ENCODE results near the gene COL6A6.

Gene COL6A6, protein sequence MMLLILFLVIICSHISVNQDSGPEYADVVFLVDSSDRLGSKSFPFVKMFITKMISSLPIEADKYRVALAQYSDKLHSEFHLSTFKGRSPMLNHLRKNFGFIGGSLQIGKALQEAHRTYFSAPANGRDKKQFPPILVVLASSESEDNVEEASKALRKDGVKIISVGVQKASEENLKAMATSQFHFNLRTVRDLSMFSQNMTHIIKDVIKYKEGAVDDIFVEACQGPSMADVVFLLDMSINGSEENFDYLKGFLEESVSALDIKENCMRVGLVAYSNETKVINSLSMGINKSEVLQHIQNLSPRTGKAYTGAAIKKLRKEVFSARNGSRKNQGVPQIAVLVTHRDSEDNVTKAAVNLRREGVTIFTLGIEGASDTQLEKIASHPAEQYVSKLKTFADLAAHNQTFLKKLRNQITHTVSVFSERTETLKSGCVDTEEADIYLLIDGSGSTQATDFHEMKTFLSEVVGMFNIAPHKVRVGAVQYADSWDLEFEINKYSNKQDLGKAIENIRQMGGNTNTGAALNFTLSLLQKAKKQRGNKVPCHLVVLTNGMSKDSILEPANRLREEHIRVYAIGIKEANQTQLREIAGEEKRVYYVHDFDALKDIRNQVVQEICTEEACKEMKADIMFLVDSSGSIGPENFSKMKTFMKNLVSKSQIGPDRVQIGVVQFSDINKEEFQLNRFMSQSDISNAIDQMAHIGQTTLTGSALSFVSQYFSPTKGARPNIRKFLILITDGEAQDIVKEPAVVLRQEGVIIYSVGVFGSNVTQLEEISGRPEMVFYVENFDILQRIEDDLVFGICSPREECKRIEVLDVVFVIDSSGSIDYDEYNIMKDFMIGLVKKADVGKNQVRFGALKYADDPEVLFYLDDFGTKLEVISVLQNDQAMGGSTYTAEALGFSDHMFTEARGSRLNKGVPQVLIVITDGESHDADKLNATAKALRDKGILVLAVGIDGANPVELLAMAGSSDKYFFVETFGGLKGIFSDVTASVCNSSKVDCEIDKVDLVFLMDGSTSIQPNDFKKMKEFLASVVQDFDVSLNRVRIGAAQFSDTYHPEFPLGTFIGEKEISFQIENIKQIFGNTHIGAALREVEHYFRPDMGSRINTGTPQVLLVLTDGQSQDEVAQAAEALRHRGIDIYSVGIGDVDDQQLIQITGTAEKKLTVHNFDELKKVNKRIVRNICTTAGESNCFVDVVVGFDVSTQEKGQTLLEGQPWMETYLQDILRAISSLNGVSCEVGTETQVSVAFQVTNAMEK (N-terminal part only)

DNA sequence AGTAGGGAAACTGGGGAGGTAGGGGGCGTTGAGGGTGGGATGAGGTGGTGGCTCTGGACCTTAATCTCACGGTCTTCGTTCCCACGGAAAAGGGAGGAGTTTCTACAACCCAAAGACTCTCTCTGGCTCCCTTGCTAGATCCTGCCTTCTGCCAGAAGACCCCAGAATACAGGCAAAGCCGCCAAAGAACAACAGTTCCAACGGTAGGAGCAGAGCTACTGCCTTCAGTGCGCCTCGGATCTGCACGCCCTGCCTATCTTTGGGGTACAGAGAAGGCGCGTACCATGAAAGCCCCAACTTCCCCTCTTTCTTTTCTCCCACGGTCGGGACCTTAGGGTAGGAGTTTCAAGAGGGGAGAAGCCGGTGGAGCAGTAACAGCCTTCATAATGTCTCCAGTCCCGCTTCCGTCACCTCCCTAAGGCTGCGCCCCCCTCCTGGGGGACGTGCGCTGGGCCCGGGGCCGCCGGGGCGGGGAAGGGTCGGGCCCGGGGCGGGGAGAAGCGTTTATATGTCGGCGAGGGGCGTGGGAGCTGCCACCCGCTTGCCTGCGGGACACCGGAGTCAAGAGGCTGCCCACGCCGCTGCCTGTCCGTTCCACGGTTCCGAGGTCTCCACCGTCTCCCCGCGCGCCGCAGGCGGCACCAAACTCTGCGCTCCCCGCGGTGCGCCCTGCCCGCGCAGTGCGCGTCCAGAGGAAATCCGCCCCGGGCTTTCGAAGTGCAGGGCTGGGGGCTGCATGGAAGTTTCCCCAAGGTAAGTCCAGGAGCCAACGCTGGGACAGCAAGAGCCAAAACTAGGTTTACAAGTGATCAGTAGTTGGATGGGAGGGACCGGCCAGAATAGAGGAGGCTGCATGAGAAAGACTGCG is at the start of gene COL6A6:
Gene COL6A6 (plus strand): TSS at position 533 of the 868 bp plus-strand sequence. CDS start 43,188 bp downstream, outside the sequence.
- no peak for DNase-seq (ENCODE audit: low read depth in 2 of 2)

DNA sequence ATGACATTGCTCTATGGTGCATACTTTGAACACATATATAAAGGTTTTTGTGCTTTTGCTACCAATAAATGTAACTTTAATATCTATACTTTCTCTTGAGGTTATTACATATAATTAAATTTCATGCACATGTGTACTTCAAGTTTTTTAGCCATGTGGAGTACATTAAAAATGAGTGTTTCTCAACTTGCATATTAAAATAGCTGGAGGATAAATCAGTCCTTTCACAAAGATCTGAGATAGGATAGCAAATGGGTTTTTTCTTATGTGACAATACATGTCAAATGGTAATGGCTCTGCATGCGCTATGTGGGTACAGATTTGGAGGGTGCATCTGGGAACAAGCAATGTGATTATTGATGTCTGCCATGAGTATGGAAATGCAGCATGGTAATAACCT is 48.7 kb upstream of the COL6A6 start:
- no peak for DNase-seq (ENCODE audit: low read depth in 2 of 2)

DNA sequence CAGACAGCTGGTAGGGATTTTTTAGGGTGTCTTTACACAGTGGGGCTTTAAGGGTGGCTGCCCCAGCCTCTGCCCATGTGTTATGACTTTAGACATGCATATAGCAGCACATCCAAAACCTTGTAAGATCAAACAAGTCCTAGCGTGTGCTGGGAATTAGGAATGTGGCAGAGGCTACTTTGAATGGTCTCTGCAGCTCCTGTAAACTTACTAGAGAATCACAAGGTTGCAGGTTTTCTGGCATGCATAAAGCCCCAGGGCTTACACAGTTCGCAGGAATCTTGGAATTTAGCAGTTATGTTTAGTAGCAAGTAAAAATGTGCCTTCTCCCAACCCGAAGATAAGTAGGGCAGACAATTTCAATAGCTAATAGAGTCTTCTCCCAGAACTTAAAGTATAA is 46.9 kb upstream of the COL6A6 start:
- no peak for DNase-seq (ENCODE audit: low read depth in 2 of 2)

DNA sequence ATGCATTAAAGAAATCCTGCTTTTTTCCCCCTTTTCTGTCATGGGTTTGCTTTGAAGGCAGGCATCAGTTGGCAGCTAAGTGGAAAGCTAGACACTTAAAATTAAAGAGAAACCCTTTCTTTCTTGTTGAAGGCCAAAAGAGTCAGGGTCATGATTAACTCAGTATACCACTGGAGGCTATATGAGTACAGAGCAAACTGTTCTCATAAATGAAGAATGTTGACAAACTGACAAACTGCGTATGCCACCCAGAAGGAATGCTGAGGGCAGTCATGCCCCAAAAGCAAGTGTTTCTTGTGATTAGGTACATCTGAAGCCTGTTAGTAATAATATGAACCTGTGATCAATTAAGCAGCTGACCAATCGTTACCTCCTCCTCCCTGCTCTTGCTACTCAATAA is 43.6 kb upstream of the COL6A6 start:
- DNase-seq (ENCODE audit: low read depth in 2 of 2): no peak

DNA sequence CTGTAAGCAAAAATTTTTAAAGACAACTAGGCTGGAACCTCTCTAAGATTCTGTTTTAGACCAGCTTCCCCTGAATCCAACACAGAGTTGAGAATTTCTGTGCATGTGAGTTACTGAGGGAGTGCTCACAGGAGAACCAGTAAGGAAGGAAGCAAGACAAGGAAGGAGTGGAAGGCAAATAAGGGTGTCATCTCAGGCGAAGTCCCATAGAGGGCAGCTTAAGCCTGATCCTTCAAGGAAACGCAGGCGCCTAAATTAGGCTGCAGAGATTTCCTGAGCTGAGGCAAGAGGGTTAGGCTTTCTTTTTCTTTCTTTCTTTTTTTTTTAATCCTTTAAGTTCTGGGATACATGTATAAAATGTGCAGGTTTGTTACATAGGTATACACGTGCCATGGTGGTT is 36.2 kb upstream of the COL6A6 start:
- no peak for DNase-seq (ENCODE audit: low read depth in 2 of 2)

DNA sequence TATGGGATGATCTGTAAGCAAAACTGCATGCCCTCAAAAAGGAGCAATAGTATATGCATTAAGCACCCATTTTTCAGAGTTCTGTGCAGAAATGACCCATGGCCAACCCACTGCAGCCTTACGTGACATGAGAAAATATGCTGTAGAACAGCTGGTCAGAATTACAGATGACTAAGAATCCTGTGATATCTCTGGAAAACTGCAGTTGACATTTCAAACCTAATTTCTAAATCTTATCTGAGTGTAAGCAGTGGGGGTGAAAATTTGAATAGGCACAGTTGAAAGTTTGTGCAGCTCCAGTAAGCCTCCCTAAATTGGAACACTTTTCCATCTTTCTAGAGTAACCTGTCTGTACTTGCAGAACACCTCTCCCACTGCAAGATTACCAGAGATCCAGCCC is 28.7 kb upstream of the COL6A6 start:
- no peak for DNase-seq (ENCODE audit: low read depth in 2 of 2)

DNA sequence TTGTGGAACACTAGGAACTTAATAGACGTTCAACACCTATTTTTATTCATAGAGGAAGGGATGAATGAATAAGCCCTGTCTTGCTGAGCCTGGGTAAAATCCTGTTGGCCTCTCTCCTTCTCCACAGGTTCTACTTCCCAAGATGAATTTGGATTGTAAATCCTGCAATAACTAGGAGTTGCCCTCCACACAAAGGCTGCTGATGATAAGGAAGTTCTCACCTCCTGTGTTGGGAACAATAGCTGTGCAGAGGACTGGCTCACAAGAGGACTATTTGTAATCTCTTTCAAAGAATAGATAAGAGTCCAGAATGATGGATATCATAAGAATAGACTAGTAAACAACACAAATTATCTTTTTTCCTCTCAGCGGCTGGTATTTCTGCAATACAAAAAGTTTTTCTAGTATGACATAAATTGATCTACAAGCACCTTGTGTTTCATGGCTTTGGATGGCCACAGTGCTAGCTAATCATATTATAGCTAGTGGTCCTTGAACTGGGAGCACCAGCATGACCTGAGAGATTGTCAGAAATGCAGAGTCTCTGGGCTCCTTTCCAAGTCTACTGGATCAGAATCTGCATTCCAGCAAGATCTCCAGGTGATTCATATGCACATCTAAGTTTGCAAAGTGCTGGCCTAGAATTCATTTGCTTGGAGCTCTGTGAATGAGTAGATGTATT is 28.1 kb upstream of the COL6A6 start:
- DNase-seq (ENCODE audit: low read depth in 2 of 2): no peak

DNA sequence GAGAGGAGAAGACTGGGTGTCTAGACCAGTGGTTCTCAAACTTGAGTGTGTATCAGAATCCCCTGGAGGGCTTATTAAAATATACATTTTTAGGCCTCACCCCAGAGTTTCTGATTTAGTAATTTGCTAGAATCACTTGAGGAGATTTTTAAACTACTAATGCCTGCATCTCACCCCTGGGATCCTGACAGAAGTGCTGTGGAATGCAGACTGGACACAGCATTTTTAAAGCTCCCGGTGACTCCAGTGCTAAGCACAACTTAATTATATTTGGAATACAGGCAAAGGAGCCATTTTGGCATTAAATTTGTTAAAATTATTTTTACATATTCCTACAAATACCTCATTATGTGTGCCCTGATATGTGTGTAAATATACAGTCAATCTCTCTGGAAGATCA is 26.7 kb upstream of the COL6A6 start:
- no peak for DNase-seq (ENCODE audit: low read depth in 2 of 2)

DNA sequence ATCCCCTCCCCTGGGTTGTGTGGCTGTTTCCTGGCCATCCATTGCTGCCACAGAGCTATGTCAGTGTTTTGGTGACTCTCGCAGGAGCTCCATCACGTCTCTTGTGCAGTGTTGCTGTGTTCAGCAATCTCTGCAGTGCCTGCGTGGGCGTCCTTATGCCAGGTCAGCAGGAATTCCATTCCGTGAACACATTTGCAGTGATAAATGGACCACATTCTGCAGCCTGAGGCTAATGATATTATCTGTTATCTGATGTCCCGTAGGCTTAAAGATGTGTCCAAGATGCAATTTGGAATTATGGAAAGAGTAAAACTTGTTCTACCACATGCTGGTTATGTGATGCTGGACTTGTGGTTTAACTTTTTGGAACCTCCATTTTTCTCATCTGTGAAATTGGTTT is 25.5 kb upstream of the COL6A6 start:
- no peak for DNase-seq (ENCODE audit: low read depth in 2 of 2)

DNA sequence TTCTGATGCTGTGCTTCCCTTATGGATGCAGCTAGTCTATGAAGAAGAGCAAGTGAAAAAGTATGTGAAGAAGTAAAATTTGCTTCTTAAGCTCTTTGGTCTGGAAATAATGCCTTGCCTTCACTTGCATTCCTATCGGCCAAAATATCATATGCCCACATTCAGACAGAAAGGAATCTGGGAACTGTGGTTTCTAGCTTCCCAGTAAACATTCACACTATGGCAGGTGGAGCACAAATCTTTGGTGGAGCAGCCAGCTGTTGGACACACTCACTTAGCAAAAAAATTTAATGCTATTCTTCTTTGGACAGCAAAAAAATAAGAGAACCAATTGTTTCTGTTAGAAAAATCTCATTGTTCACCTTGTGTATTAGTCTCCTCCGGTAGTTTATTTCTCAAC is 12.3 kb upstream of the COL6A6 start:
- DNase-seq (ENCODE audit: low read depth in 2 of 2): no peak

DNA sequence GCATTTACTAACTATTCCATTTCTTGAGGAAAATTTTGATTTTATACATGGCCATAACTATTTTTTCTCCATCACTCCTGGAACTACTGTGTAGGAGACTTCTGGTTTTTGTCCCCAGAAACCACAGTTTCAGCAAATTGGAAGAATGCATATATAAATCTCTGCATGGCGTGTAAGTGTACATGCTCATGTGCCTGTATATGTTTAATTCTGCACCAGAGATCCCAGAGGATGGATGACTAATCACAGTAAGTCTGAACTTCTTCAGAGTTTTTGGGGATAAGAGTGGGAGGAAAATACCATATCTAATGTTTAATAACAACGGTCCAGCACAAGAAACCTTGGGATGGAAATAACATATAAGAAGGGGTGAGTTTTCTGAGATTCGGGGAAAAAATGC is 10.9 kb upstream of the COL6A6 start:
- DNase-seq (ENCODE audit: low read depth in 2 of 2): no peak

DNA sequence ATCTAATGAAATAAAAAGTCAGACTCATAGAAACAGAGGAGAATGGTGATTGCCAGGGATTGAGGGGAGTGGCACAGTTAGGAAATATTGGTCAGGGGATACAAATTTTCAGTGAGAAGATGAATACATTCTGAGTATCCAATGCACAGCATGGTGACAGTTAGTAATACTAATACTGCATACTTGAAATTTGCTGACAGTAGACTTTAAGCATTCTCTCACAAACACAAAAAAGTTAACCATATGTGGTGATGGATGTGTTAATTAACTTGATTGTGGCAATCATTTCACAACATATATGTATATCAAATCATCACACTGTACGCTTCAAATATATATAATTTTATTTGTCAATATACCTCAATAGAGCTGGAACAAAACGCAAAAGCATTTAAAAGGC is 9.2 kb upstream of the COL6A6 start:
- no peak for DNase-seq (ENCODE audit: low read depth in 2 of 2)

DNA sequence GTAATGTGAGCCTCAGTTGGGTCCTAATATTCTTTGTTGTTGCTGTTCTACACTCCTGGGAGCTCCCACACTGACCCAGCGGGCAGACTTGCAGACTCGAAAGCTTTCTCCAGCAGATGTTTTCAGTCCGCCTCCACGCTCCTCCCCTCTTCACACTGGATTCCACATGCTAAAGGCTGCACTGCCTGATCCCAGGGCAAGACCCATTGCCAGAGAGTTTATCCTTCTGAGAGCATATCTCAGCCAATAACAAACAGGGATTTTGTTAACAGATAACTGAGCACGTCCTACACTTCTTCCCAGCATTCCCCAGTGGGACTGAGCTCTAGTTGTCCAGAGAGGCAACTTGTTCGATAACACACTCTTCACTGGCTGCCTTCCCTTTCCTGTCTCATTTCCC is 8.0 kb upstream of the COL6A6 start:
- DNase-seq (ENCODE audit: low read depth in 2 of 2): no peak

DNA sequence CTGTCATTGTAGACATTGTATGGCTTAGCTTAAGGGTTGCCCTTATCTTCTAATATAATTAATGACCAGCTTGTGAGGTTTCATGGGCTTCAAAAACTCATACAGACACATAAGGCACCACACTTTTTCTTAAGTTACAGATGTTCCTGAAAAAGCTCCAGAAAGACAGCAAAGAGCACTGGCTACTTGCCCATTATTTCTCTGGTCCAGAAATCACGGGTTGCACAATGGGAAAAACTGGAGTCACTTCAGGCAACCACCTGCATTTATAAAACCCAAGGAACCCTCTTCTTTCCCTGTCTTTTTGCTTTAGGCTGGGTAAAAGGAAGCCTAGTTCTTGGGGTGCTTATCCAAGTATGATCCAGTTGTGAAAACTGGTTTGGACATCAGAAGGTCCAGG is 2.3 kb upstream of the COL6A6 start:
- no peak for DNase-seq (ENCODE audit: low read depth in 2 of 2)

DNA sequence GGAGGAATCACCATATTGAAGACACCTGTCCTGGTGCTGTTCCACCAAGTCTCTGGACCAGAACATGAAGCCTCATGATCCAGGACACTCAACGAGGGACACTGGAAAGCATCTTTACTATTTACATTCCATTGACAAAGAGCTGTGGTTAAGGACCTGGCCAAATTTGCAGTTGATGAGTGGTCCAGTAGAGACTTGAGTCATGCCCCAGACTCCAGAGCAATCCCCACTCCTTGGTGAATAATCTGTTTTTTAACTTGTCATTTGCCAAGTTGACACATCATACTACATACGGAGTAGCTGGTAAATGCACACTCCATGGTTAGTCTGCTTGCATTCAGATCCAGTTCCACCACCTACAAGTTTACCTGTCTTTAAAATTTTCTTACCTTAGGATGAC is 1.2 kb upstream of the COL6A6 start:
- no peak for DNase-seq (ENCODE audit: low read depth in 2 of 2)

DNA sequence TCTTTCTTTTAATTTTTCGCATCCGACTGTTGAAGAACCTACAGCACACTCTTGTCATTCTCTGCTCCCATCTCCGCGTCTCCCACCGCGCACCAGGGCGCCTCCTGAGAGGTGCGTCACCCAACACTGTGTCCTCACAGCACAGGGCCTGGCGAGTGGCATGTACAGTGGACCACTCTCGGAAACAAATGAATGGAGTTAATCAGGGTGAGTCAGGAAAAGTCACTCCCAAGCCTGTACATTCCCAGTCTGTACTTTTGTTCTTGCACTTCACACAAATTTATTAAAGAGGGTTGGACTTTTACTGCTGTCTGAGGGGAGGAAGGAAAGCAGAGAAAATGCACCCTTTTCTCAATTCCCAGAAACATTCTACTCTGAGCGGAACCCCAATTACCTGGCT is 625 bp downstream of the COL6A6 start:
- DNase-seq (ENCODE audit: low read depth in 2 of 2): no peak

DNA sequence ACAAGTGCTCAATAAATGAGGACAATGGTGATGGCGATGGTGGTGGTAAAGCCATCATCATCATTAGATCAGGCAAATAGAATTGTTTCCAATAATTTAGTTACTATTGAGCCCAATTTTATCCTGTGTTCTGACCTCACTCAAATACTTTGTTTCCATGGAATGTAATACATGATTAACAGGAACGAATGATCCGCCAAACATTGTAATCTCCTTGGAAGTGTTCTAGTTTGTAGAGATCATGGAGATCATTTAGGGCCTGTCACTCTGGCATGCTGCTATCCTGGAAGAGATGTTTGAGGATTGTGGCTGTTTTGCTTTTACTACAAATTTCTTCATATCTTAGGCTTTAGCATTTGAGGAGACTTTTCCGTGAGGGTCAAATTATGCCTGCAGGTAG is 2.8 kb downstream of the COL6A6 start:
- no peak for DNase-seq (ENCODE audit: low read depth in 2 of 2)

DNA sequence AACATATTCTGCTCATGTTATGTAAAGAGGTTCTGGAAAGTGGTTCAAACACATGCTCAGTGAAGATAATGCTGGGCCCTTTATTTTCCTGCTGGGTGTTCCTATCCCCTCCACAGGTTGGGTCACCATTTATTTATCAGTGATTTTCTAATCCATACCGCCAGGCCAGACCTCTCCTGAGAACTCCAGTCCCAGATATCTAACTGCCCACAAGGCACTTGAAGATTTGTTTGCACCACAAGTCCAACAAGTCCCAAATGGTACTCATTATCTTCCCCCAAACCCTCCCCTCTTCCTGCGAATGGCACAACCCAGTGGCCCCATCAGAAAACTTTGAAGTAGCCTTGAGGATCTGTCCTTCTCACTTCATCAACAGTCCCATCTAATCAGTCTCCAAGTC is 5.4 kb downstream of the COL6A6 start:
- DNase-seq (ENCODE audit: low read depth in 2 of 2): no peak

DNA sequence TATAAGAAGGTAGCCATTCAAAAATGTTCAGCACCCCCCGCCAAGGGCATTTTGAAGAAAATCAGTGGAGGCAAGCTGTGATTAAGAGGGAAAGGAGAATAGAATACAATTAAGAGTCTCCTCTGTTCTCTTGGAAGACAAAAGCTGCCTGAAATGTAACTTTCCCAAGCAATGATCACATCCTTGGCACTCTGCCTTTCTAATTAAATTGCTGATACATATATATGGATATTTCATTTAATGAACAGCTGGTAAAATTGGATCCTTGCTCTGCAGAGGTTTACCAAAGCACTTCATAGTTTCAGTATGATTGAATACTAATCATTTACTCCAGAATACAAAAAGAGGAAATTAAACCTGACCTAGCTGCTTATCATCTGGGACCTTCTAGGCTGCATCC is 10.4 kb downstream of the COL6A6 start:
- DNase-seq (ENCODE audit: low read depth in 2 of 2): no peak

DNA sequence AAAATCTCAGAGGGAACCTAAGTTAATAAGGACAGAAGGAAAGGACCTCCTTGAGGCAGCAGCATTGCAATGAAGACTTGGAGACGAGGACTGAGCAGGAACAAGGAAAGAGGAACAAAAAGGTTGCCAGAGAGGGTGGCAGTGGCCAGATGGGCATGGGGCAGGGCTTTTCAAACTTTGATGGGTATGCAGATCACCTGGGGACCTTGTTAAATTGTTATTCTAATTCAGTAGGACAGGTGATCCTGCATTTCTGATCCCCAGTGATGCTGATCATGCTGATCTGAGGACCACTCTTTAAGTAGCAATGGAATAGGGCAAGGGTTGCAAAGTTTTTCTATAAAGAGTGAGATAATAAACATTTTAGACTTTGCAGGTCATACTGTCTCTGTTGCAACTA is 11.1 kb downstream of the COL6A6 start:
- DNase-seq (ENCODE audit: low read depth in 2 of 2): no peak
